GM18858 (cell line): ENCODE results near the gene ADCY9.
"Not testable (repeated sequence)": the region's sequence is repeated elsewhere in the genome, so short reads cannot be mapped to it uniquely, and the experiment has no call there.

ENCODE experiments used
- ATAC-seq: cut with Tn5 transposase; IDR thresholded peaks from one replicate; pipeline ENCODE4 v1.9.1; 2021; ENCODE audit not compliant: unreplicated experiment

Gene ADCY9

GRCh38 chr16:4116325-4117249 lies at the start of gene ADCY9:
Gene ADCY9 (minus strand): TSS chr16:4116442. CDS start chr16:4115442, 1,000 bp downstream.
- no peak for ATAC-seq

GRCh38 chr16:4160658-4161430 lies 44.6 kb upstream of the ADCY9 start:
- ATAC-seq = no peak

- no peak for ATAC-seq
Observed at GRCh38 chr16:4159726-4160125, 43.5 kb upstream of the ADCY9 start.

- no peak for ATAC-seq
Observed at GRCh38 chr16:4158143-4159093, 42.2 kb upstream of the ADCY9 start.

- ATAC-seq = no peak
Observed at GRCh38 chr16:4157376-4157825, 41.2 kb upstream of the ADCY9 start.

GRCh38 chr16:4156503-4156902 lies 40.3 kb upstream of the ADCY9 start:
- not testable (repeated sequence) for ATAC-seq

GRCh38 chr16:4153364-4153763 lies 37.1 kb upstream of the ADCY9 start:
- ATAC-seq = not testable (repeated sequence)

- no peak for ATAC-seq
Observed at GRCh38 chr16:4152267-4152666, 36.0 kb upstream of the ADCY9 start.

GRCh38 chr16:4147236-4147635 lies 31.0 kb upstream of the ADCY9 start:
- no peak for ATAC-seq

- ATAC-seq = no peak
Observed at GRCh38 chr16:4142268-4142667, 26.0 kb upstream of the ADCY9 start.

- ATAC-seq = no peak
Observed at GRCh38 chr16:4141604-4142003, 25.4 kb upstream of the ADCY9 start.

GRCh38 chr16:4140652-4141051 lies 24.4 kb upstream of the ADCY9 start:
- no peak for ATAC-seq

GRCh38 chr16:4139968-4140367 lies 23.7 kb upstream of the ADCY9 start:
- no peak for ATAC-seq

GRCh38 chr16:4138713-4139112 lies 22.5 kb upstream of the ADCY9 start:
- ATAC-seq = no peak

GRCh38 chr16:4137438-4137837 lies 21.2 kb upstream of the ADCY9 start:
- ATAC-seq = no peak

GRCh38 chr16:4136229-4136813 lies 20.1 kb upstream of the ADCY9 start:
- no peak for ATAC-seq

GRCh38 chr16:4135537-4135936 lies 19.3 kb upstream of the ADCY9 start:
- no peak for ATAC-seq

GRCh38 chr16:4133897-4134372 lies 17.7 kb upstream of the ADCY9 start:
- no peak for ATAC-seq

- ATAC-seq = no peak
Observed at GRCh38 chr16:4131621-4132020, 15.4 kb upstream of the ADCY9 start.
